Measurements from ENCODE around the gene SETD9. TPM values are rescaled to one million over a fixed set of nuclear protein-coding genes. Genes with fewer than 3 reads are reported as not detected.

SETD9 gene
- total RNA-seq, 2 donors from 2014 or later, result 7.6 to 18.5 TPM

DNA sequence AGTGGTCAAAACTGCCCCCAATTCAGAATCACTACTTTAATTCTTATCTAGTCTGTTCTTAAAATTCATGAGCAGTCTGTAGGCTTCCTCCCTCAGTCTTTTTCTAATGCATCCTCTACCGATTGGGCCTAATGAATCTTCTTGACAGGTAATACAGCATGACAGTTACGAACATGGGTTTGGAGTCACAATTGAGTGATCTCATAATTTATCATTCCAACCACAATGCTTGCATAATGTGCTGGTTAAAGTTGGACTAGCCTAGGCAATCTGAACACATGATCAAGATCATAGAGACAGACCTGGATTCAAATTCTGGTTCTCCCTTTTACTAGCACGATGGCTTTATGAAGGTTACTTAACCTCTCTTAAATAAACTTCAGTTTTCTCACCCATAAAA, 33.1 kb upstream of the SETD9 start:
- no peak overlapping the region for H3K27ac ChIP-seq
- DNase-seq, result no peak
- H3K9me3 ChIP-seq, result no peaks in the 10 kb centered on the region
- intact Hi-C loops (cut with DNase I), result no loop called here
- no peaks in the 10 kb centered on the region for H3K27me3 ChIP-seq
- no peaks in the 10 kb centered on the region for H3K4me1 ChIP-seq
- peaks cover 4% of the 10 kb centered on the region for H3K36me3 ChIP-seq
- H3K4me3 ChIP-seq, result no peak overlapping the region
- no peak overlapping the region for H3K9ac ChIP-seq (ENCODE audit: low read depth in 2 of 2, low read length in 2 of 2)
- TF ChIP-seq, protein P1, sequence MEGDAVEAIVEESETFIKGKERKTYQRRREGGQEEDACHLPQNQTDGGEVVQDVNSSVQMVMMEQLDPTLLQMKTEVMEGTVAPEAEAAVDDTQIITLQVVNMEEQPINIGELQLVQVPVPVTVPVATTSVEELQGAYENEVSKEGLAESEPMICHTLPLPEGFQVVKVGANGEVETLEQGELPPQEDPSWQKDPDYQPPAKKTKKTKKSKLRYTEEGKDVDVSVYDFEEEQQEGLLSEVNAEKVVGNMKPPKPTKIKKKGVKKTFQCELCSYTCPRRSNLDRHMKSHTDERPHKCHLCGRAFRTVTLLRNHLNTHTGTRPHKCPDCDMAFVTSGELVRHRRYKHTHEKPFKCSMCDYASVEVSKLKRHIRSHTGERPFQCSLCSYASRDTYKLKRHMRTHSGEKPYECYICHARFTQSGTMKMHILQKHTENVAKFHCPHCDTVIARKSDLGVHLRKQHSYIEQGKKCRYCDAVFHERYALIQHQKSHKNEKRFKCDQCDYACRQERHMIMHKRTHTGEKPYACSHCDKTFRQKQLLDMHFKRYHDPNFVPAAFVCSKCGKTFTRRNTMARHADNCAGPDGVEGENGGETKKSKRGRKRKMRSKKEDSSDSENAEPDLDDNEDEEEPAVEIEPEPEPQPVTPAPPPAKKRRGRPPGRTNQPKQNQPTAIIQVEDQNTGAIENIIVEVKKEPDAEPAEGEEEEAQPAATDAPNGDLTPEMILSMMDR (IDR thresholded peaks at IDR 0.05), result no peak

DNA sequence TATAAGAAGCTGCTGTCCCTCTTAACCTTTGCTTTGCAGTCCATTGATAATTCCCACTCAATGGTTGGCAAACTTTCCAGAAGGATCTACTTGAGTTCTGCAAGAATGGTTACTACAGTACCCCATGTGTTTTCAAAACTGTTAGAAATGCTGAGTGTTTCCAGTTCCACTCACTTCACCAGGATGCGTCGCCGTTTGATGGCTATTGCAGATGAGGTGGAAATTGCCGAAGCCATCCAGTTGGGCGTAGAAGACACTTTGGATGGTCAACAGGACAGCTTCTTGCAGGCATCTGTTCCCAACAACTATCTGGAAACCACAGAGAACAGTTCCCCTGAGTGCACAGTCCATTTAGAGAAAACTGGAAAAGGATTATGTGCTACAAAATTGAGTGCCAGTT, 27.8 kb upstream of the SETD9 start:
- Histone ChIP-seq H3K36me3 (peaks cover 15% of the 10 kb centered on the region), H3K9ac (ENCODE audit: low read depth in 2 of 2, low read length in 2 of 2) (no peak overlapping the region), H3K27me3 (no peaks in the 10 kb centered on the region)

DNA sequence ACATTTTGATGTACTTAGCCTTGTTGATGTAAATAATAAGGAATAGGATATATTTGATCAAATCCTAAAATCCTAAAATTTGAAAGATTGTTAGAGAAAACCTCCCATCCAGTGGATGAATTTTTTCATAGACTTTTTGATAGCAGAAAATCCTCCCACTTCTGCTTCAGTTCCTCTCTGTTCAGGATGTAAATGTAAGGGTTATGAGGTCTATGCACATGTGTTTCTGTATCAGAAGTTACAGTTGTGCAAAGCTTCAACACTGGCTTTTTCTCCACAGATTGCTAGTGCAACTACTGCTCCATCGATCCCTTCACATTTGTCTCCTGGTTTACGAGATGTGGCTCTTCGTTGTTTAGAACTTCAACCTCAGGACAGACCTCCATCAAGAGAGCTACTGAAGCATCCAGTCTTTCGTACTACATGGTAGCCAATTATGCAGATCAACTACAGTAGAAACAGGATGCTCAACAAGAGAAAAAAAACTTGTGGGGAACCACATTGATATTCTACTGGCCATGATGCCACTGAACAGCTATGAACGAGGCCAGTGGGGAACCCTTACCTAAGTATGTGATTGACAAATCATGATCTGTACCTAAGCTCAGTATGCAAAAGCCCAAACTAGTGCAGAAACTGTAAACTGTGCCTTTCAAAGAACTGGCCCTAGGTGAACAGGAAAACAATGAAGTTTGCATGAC, 16.0 kb upstream of the SETD9 start:
- H3K27me3 ChIP-seq, result no peaks in the 10 kb centered on the region
- H3K9me3 ChIP-seq, result no peaks in the 10 kb centered on the region
- no peak overlapping the region for H3K27ac ChIP-seq
- intact Hi-C loops (cut with DNase I), result no loop called here
- no peak overlapping the region for H3K9ac ChIP-seq (ENCODE audit: low read depth in 2 of 2, low read length in 2 of 2)
- no peaks in the 10 kb centered on the region for H3K4me1 ChIP-seq
- H3K4me3 ChIP-seq, result no peak overlapping the region
- no peaks in the 10 kb centered on the region for H3K36me3 ChIP-seq
- DNase-seq, result no peak
- TF ChIP-seq, protein P1 (IDR thresholded peaks at IDR 0.05), result no peak

More for the DNA sequence above, 27.8 kb upstream of the SETD9 start:
- H3K27ac ChIP-seq, result no peak overlapping the region
- no peak for DNase-seq
- TF ChIP-seq, protein P1 (IDR thresholded peaks at IDR 0.05), result no peak
- H3K4me1 ChIP-seq, result no peaks in the 10 kb centered on the region
- intact Hi-C loops (cut with DNase I), result no loop called here
- H3K9me3 ChIP-seq, result no peaks in the 10 kb centered on the region
- H3K4me3 ChIP-seq, result no peak overlapping the region

DNA sequence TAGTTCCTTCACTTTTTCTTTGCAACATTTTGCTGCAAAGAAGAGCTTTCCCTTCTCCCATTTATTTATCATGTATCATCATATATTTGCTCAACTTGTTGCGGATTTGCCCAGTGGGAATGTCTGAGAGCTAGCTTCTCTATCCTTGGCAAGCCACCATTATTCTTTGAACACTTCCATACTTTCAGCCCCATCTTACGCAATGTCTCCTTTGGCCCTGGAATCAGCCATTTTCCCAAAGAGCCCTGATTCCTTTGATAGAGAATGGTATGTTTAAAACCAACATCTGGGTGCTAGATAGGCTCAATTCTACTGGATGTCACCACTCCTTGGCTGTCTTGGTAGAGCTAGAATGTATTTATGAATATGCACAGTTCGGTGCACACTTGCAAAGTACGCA, 12.6 kb upstream of the SETD9 start:
- H3K27me3 ChIP-seq, result no peaks in the 10 kb centered on the region
- no peaks in the 10 kb centered on the region for H3K4me1 ChIP-seq
- intact Hi-C loops (cut with DNase I), result no loop called here
- H3K36me3 ChIP-seq, result no peaks in the 10 kb centered on the region
- no peak for DNase-seq
- no peak overlapping the region for H3K9ac ChIP-seq (ENCODE audit: low read depth in 2 of 2, low read length in 2 of 2)
- H3K27ac ChIP-seq, result no peak overlapping the region
- H3K4me3 ChIP-seq, result no peak overlapping the region
- TF ChIP-seq, protein P1 (IDR thresholded peaks at IDR 0.05), result no peak
- no peaks in the 10 kb centered on the region for H3K9me3 ChIP-seq

DNA sequence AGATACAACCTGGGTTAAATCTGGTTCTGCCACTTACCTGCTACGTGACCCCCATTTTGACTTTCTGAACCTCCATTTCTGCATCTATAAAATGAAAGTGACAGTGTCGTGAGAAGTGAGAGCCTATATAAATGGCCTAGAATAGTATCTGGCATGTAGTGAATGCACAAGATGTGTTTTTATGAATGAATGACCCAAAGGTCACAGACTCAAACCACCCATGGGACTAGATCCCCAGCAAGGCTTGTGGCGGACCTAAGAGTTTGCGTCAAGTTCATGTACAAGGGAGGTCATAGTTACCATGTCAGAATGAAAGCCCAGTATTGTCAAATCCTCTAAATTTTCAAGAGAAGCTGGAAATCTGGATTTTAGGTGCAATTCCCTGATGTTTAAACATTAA, 11.2 kb upstream of the SETD9 start:
- TF ChIP-seq, protein P1 (IDR thresholded peaks at IDR 0.05), result no peak
- H3K27me3 ChIP-seq, result no peaks in the 10 kb centered on the region
- no peaks in the 10 kb centered on the region for H3K36me3 ChIP-seq
- H3K9ac ChIP-seq (ENCODE audit: low read depth in 2 of 2, low read length in 2 of 2), result no peak overlapping the region
- H3K4me3 ChIP-seq, result no peak overlapping the region
- intact Hi-C loops (cut with DNase I), result loop anchor here (2.0 kb wide), 1 partner anchor 243 kb away; no protein-coding TSS in a partner anchor
- H3K9me3 ChIP-seq, result no peaks in the 10 kb centered on the region
- DNase-seq, result no peak
- H3K4me1 ChIP-seq, result no peaks in the 10 kb centered on the region
- no peak overlapping the region for H3K27ac ChIP-seq

Data from colonic mucosa (tissue), 4 donors.